NCI-H526 (cell line): ENCODE results near the gene MRGPRF.

Experiments used
- DNase-seq, 2 experiments: peaks; one replicate each; lab custom pipeline; 2025; lab: John Stamatoyannopoulos, UW

Gene MRGPRF

GRCh38 chr11:69022260-69022659 is 9.2 kb upstream of the MRGPRF start:
- no peak for DNase-seq

GRCh38 chr11:69018924-69019323 is 5.9 kb upstream of the MRGPRF start:
- DNase-seq, result no peak

GRCh38 chr11:69017951-69018350 is 4.9 kb upstream of the MRGPRF start:
- DNase-seq, result no peak

GRCh38 chr11:69014898-69015549 is 2.0 kb upstream of the MRGPRF start:
- DNase-seq, result no peak

- peak in 1 of 2 experiments; percentile 32 for DNase-seq
These were observed 1.2 kb upstream of the MRGPRF start for GRCh38 chr11:69014084-69014851.

GRCh38 chr11:69012092-69013008 is 696 bp downstream of the MRGPRF start:
- no peak for DNase-seq

GRCh38 chr11:69011624-69012091 is 1.4 kb downstream of the MRGPRF start:
- no peak for DNase-seq

GRCh38 chr11:69010964-69011623 is 2.0 kb downstream of the MRGPRF start:
- peak; percentile 41 to 92 for DNase-seq

- DNase-seq, result peak in 1 of 2 experiments; percentile 41
These were observed 2.6 kb downstream of the MRGPRF start for GRCh38 chr11:69010361-69010891.

GRCh38 chr11:69009441-69010211 is 3.4 kb downstream of the MRGPRF start:
- DNase-seq, result no peak

- DNase-seq, result no peak
These were observed 4.2 kb downstream of the MRGPRF start for GRCh38 chr11:69008737-69009440.

GRCh38 chr11:69007975-69008381 is 5.1 kb downstream of the MRGPRF start:
- no peak for DNase-seq

- no peak for DNase-seq
These were observed 6.2 kb downstream of the MRGPRF start for GRCh38 chr11:69006816-69007215.

- no peak for DNase-seq
These were observed 7.2 kb downstream of the MRGPRF start for GRCh38 chr11:69005631-69006368.

GRCh38 chr11:69005183-69005630 is 7.8 kb downstream of the MRGPRF start:
- DNase-seq, result no peak

- DNase-seq, result no peak
These were observed 8.4 kb downstream of the MRGPRF start for GRCh38 chr11:69004411-69005182.

- DNase-seq, result no peak
These were observed 9.1 kb downstream of the MRGPRF start for GRCh38 chr11:69003866-69004367.

GRCh38 chr11:69003301-69003865 is 9.7 kb downstream of the MRGPRF start:
- no peak for DNase-seq
